Stimulated activated effector memory CD8-positive, alpha-beta T cell treated with anti-CD3 and anti-CD28 coated beads, Interleukin-12 subunit alpha, Interleukin-12 subunit beta, amount 100 ng/mL, for 72 hours (primary cell): Measurements from ENCODE around the gene DLX5.

Experiments
- ATAC-seq: fragments of 150-1000 bp; cut with Tn5 transposase; 2 replicates; pipeline ENCODE4 v1.10.0; 2021
- DNase-seq, 2 donors: peaks; one replicate each; pipeline ENCODE4 v3.0.0; 2021 to 2022; ENCODE audit warnings: low spot score in 2 of 2
- H3K27ac Mint-ChIP-seq: one replicate; pipeline ENCODE4 v1.8.0; 2022; ENCODE audit warnings: mild to moderate bottlenecking, mixed read lengths
- H3K36me3 Mint-ChIP-seq: one replicate; pipeline ENCODE4 v1.8.0; 2022; ENCODE audit warnings: mild to moderate bottlenecking, mixed read lengths
- H3K4me1 Mint-ChIP-seq: one replicate; pipeline ENCODE4 v1.8.0; 2022; ENCODE audit warnings: mixed read lengths
- H3K4me3 Mint-ChIP-seq: one replicate; pipeline ENCODE4 v1.8.0; 2022; ENCODE audit warnings: mild to moderate bottlenecking, mixed read lengths
- H3K9me3 Mint-ChIP-seq: one replicate; pipeline ENCODE4 v1.8.0; 2022; ENCODE audit warnings: mixed read lengths

DLX5 gene

GRCh38 chr7:97012365-97013133 is 12.1 kb downstream of the DLX5 start:
- ATAC-seq: no peak
- Mint-ChIP-seq H3K27ac (no peak overlapping the region), H3K36me3 (no peaks in the 10 kb centered on the region), H3K9me3 (peaks cover 2% of the 10 kb centered on the region), H3K4me1 (peaks cover 3% of the 10 kb centered on the region), H3K4me3 (no peak overlapping the region)
- DNase-seq: peak in 1 of 2 donors; percentile 30

GRCh38 chr7:97011536-97012364 is 12.9 kb downstream of the DLX5 start:
- H3K4me1 Mint-ChIP-seq: peaks cover 6% of the 10 kb centered on the region

GRCh38 chr7:97011104-97011503 is 13.5 kb downstream of the DLX5 start:
- no peak overlapping the region for H3K4me3 Mint-ChIP-seq
- peaks cover 10% of the 10 kb centered on the region for H3K4me1 Mint-ChIP-seq
- peaks cover 2% of the 10 kb centered on the region for H3K9me3 Mint-ChIP-seq
- no peak for DNase-seq
- H3K36me3 Mint-ChIP-seq: no peaks in the 10 kb centered on the region
- ATAC-seq: no peak
- H3K27ac Mint-ChIP-seq: no peak overlapping the region

More at GRCh38 chr7:97011536-97012364, 12.9 kb downstream of the DLX5 start:
- Mint-ChIP-seq H3K9me3 (peaks cover 2% of the 10 kb centered on the region), H3K36me3 (no peaks in the 10 kb centered on the region), H3K4me3 (no peak overlapping the region), H3K27ac (no peak overlapping the region)
- DNase-seq: no peak
- ATAC-seq: no peak

DNA sequence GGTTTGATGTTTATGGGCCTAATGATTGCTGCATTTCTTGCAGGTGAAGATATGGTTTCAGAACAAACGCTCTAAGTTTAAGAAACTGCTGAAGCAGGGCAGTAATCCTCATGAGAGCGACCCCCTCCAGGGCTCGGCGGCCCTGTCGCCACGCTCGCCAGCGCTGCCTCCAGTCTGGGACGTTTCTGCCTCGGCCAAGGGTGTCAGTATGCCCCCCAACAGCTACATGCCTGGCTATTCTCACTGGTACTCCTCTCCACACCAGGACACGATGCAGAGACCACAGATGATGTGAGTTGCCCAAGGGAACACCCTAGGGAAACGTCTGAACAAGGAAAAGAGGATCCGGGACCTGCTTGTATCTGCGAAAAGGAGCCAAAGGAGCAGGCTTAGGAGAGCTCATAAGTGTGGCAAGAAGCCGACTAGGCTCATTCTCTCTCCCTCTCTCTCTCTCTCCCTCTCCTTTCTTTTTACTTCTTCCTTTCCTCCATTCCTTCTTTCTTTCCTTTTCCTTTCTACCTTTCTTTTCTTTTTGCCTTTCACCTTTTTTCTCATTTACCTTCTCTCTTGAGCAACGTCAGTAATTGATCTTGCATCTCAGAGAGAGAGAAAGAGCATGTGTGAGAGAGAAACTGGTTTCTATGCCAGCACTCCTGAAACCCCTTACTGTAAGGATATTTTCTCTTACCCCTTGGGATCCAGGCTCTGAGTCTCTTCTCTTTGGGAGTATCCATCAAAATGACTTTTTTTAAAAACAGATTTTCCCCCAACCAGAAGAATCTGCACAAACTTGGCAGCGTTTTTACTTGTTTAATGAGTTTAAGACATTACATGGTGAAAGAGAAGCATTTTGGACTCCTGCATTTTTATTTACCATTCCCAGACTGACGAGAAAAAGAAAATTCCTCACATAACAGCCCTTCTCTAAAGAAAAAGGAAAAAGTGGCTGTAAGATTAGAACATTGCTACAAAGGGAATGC is 14.6 kb downstream of the DLX5 start:
- Mint-ChIP-seq H3K4me1 (peaks cover 10% of the 10 kb centered on the region), H3K9me3 (peaks cover 2% of the 10 kb centered on the region), H3K36me3 (no peaks in the 10 kb centered on the region), H3K4me3 (no peak overlapping the region), H3K27ac (no peak overlapping the region)
- ATAC-seq: no peak
- no peak for DNase-seq

GRCh38 chr7:97008275-97008917 is 16.2 kb downstream of the DLX5 start:
- DNase-seq (no peak), ATAC-seq (no peak)
- Mint-ChIP-seq H3K27ac (no peak overlapping the region), H3K4me3 (no peak overlapping the region), H3K4me1 (peaks cover 10% of the 10 kb centered on the region), H3K9me3 (peaks cover 2% of the 10 kb centered on the region), H3K36me3 (no peaks in the 10 kb centered on the region)

DNA sequence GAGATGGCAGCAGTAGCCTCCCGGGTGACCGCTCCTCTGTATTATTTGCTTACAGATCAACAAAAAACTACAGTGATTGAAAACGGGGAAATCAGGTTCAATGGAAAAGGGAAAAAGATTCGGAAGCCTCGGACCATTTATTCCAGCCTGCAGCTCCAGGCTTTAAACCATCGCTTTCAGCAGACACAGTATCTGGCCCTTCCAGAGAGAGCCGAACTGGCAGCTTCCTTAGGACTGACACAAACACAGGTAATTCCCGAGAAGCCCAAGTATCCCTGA is 17.1 kb downstream of the DLX5 start:
- no peak overlapping the region for H3K4me3 Mint-ChIP-seq
- ATAC-seq (no peak), DNase-seq (no peak)
- peaks cover 2% of the 10 kb centered on the region for H3K9me3 Mint-ChIP-seq
- H3K4me1 Mint-ChIP-seq: peaks cover 10% of the 10 kb centered on the region
- H3K27ac Mint-ChIP-seq: no peak overlapping the region
- H3K36me3 Mint-ChIP-seq: no peaks in the 10 kb centered on the region

- ATAC-seq (peak; percentile 6), DNase-seq (no peak)
- H3K4me1 Mint-ChIP-seq: peaks cover 10% of the 10 kb centered on the region
- peak overlapping the region; percentile 67 for H3K4me3 Mint-ChIP-seq
- H3K27ac Mint-ChIP-seq: no peak overlapping the region
- no peaks in the 10 kb centered on the region for H3K36me3 Mint-ChIP-seq
- peaks cover 2% of the 10 kb centered on the region for H3K9me3 Mint-ChIP-seq
Measured at GRCh38 chr7:97006816-97007582, 17.6 kb downstream of the DLX5 start.

DNA sequence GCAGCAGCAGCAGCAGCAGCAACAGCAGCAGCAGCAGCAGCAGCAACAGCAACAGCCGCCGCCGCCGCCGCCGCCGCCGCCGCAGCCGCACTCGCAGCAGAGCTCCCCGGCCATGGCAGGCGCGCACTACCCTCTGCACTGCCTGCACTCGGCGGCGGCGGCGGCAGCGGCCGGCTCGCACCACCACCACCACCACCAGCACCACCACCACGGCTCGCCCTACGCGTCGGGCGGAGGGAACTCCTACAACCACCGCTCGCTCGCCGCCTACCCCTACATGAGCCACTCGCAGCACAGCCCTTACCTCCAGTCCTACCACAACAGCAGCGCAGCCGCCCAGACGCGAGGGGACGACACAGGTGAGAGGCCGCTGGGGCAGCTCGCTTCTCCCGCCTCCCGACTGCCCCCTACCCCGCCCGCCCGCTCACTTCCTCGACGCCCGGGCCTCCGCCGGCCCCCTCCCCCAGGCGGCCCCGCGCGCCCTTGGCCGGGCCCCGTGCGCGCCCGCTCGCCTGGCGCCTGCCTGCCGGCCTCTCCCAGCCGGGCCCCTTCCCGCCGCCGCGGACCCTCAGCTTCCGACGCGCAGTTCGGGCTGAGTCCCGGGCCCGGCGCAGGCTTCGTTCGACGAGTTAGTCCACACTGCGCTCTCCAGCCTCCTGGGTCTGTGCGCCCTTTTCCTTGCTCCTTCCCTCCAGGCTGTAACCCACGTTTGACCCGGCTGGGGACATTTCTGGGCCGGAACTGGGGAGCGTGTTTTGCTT is 18.4 kb downstream of the DLX5 start:
- Mint-ChIP-seq H3K4me1 (peaks cover 10% of the 10 kb centered on the region), H3K9me3 (no peaks in the 10 kb centered on the region), H3K4me3 (peak overlapping the region; percentile 67), H3K36me3 (no peaks in the 10 kb centered on the region), H3K27ac (no peak overlapping the region)
- ATAC-seq: peak; percentile 71
- DNase-seq: no peak

- no peaks in the 10 kb centered on the region for H3K9me3 Mint-ChIP-seq
- no peak within 1 kb of the TSS for H3K27ac Mint-ChIP-seq
- no peaks in the 10 kb centered on the region for H3K36me3 Mint-ChIP-seq
- peaks cover 10% of the 10 kb centered on the region for H3K4me1 Mint-ChIP-seq
- ATAC-seq (peak; percentile 55), DNase-seq (no peak)
- peak within 1 kb of the TSS; percentile 67 for H3K4me3 Mint-ChIP-seq
Measured at GRCh38 chr7:97005183-97006054, 19.2 kb downstream of the DLX5 start, which contains the start of gene DLX6. Gene DLX6 (plus strand): TSS chr7:97005553. CDS start chr7:97005978, 425 bp downstream.

DNA sequence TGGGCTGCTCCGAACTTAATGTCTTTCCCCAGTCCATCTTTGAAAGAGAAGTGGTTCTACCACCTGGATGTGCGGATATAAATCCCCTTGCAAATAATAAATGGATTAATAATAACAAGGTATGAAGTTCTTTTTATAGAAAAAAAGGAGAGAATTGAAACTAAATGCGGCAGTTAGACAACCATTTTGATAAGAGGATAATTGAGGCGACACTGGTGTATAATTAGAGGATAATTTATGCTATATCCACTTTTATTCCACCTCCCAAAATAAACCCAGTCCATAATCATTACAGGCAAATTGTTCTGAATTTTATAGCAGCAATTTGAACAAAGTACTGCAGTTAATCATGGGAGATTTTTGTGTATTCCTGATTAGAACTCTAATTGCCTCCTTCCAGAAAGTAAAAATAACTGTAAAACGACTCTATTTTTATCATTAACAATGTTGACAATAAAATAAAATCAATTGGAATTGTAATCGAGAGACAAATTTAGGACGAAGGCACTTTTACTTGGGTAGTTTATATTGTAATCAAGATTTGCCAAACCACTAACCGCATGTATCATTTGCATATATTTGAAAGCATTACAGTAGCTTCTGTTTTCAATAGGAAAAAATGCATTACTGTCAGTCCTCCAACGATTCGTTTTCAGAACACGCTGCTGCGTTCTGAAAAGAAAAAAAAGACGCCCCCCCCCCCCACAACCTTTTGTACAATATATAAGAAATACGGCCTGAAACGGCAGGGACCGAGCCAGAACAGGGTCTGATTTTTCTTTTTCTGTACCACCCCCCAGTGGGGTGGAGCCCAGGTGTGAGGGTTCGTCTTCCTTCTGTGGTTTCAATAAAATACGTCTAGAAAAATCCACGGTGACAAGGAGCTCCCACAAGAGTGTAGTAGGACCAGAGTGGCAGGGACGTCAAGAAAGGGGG is 20.1 kb downstream of the DLX5 start:
- H3K27ac Mint-ChIP-seq: no peak overlapping the region
- H3K4me1 Mint-ChIP-seq: peaks cover 10% of the 10 kb centered on the region
- peak overlapping the region; percentile 67 for H3K4me3 Mint-ChIP-seq
- H3K36me3 Mint-ChIP-seq: no peaks in the 10 kb centered on the region
- DNase-seq (no peak), ATAC-seq (no peak)
- H3K9me3 Mint-ChIP-seq: no peaks in the 10 kb centered on the region

GRCh38 chr7:97003262-97004246 is 21.1 kb downstream of the DLX5 start:
- Mint-ChIP-seq H3K9me3 (no peaks in the 10 kb centered on the region), H3K4me1 (peaks cover 10% of the 10 kb centered on the region), H3K27ac (no peak overlapping the region), H3K4me3 (no peak overlapping the region), H3K36me3 (no peaks in the 10 kb centered on the region)
- ATAC-seq (no peak), DNase-seq (no peak)
